Keratinocyte (primary cell): ENCODE results near the gene PUDP. TPM values are rescaled to one million over a fixed set of nuclear protein-coding genes. Genes with fewer than 3 reads are reported as not detected.

ENCODE experiments used
- DNase-seq: peaks from one replicate; pipeline ENCODE4 v3.0.0-alpha.2; 2011; ENCODE audit warnings: low read depth, missing footprints, low spot score
- FAIRE-seq: peaks from 2 replicates; lab custom pipeline; 2011; peaks lifted over from hg19 to GRCh38; lab: Jason Lieb, UNC
- H2AFZ ChIP-seq: 2 replicates; pipeline ENCODE4 v1.6.0; 2012; ENCODE audit warnings: low read length, control low read depth, inconsistent platforms; ENCODE audit not compliant: control insufficient read depth
- H3K27ac ChIP-seq: 2 replicates; pipeline ENCODE4 v1.5.1; 2011; ENCODE audit warnings: low read length; ENCODE audit not compliant: control insufficient read depth, insufficient read depth
- H3K27me3 ChIP-seq: 3 replicates; pipeline ENCODE4 v1.6.0; 2011; ENCODE audit warnings: low read length; ENCODE audit not compliant: control insufficient read depth, insufficient read depth; ENCODE audit errors: extremely low read depth
- H3K36me3 ChIP-seq, 2 experiments: 2 replicates in 1 of 2; 3 replicates in 1 of 2; pipeline ENCODE4 v1.5.1; 2011; ENCODE audit warnings: low read length in 2 of 2, mild to moderate bottlenecking in 1 of 2; ENCODE audit not compliant: control insufficient read depth in 2 of 2, insufficient read depth in 2 of 2; ENCODE audit errors: extremely low read depth in 1 of 2
- H3K4me1 ChIP-seq: 3 replicates; pipeline ENCODE4 v1.5.1; 2011; ENCODE audit warnings: low read length; ENCODE audit not compliant: control insufficient read depth, insufficient read depth; ENCODE audit errors: extremely low read depth
- H3K4me2 ChIP-seq: 3 replicates; pipeline ENCODE4 v1.6.0; 2011; ENCODE audit warnings: low read depth, low read length; ENCODE audit not compliant: control insufficient read depth, insufficient read depth; ENCODE audit errors: extremely low read depth
- H3K4me3 ChIP-seq, 3 experiments: fragments of 200-600 bp in 1 of 3; sonication (generic) in 1 of 3; 2 replicates in 2 of 3; 3 replicates in 1 of 3; pipeline ENCODE4 v1.5.1; 2011 to 2016; ENCODE audit warnings: low read length in 3 of 3, mild to moderate bottlenecking in 3 of 3, control low read depth in 2 of 3, inconsistent platforms in 1 of 3, low read depth in 1 of 3, mixed read lengths in 1 of 3, mixed run types in 1 of 3, moderate library complexity in 1 of 3; ENCODE audit not compliant: control insufficient read depth in 2 of 3, insufficient read depth in 2 of 3; ENCODE audit errors: extremely low read depth in 1 of 3
- H3K79me2 ChIP-seq: 2 replicates; pipeline ENCODE4 v1.6.0; 2012; ENCODE audit warnings: low read length; ENCODE audit not compliant: control insufficient read depth, insufficient read depth
- H3K9ac ChIP-seq: 3 replicates; pipeline ENCODE4 v1.6.0; 2011; ENCODE audit warnings: low read length; ENCODE audit not compliant: control insufficient read depth, insufficient read depth; ENCODE audit errors: extremely low read depth
- H3K9me1 ChIP-seq: 3 replicates; pipeline ENCODE4 v1.6.0; 2011; ENCODE audit warnings: low read length; ENCODE audit not compliant: control insufficient read depth, insufficient read depth; ENCODE audit errors: extremely low read depth
- H3K9me3 ChIP-seq: 2 replicates; pipeline ENCODE4 v1.5.1; 2012; ENCODE audit warnings: low read depth, low read length; ENCODE audit not compliant: control insufficient read depth
- H4K20me1 ChIP-seq: 3 replicates; pipeline ENCODE4 v1.6.0; 2011; ENCODE audit warnings: low read length; ENCODE audit not compliant: control insufficient read depth, insufficient read depth; ENCODE audit errors: extremely low read depth
- CTCF ChIP-seq, 3 experiments: IDR thresholded peaks in 1 of 3; conservative IDR thresholded peaks in 1 of 3; optimal IDR thresholded peaks in 1 of 3; 2 replicates in 2 of 3; 3 replicates in 1 of 3; pipeline versions ENCODE3 to v1.5.1; 2011; ENCODE audit warnings: low read length in 3 of 3, mild to moderate bottlenecking in 3 of 3, moderate library complexity in 2 of 3, control low read depth in 1 of 3, inconsistent platforms in 1 of 3; ENCODE audit not compliant: insufficient read depth in 2 of 3; ENCODE audit errors: extremely low read depth in 1 of 3
- EZH2 ChIP-seq: IDR thresholded peaks from one replicate; pipeline ENCODE4 v1.6.1; 2012; ENCODE audit warnings: inconsistent platforms, mild to moderate bottlenecking, low read length, moderate library complexity
- dilution Hi-C: fragments of 300-500 bp; cut with MboI; formaldehyde crosslinking; loops from one replicate; pipeline ENCODE4 v1.7.0; 2020; ENCODE audit warnings: low sequenced_read_pairs; ENCODE audit not compliant: extremely low pct_ligation_motif_present
- polyA plus RNA-seq, 5 experiments: library from polyadenylated mRNA; depleted of rRNA in 3 of 5; stranded (reverse) in 3 of 5; stranded (forward) in 1 of 5; unstranded in 1 of 5; fragments of >200 nt; gene quantifications; 1 replicate in 1 of 5; 2 replicates in 3 of 5; 3 replicates in 1 of 5; pipeline versions ENCODE4 v1.2.1 to v1.2.3, GENCODE V29; 2011 to 2012; ENCODE audit warnings: missing spikeins in 2 of 5, low read depth in 1 of 5, low replicate concordance in 1 of 5

PUDP gene
- polyA plus RNA-seq, 1 donor (not counting 4 experiments of a cell fraction or from before 2014, with no cell fraction given) = 48.0 TPM

- no peak overlapping the region for H2AFZ ChIP-seq
- H3K9me1 ChIP-seq = no peaks in the 10 kb centered on the region
- H3K27ac ChIP-seq = no peak overlapping the region
- no peak overlapping the region for H3K4me2 ChIP-seq
- dilution Hi-C loops = no loop called here
- peaks cover 7% of the 10 kb centered on the region for H3K79me2 ChIP-seq
- TF ChIP-seq EZH2 (no peak), CTCF (optimal IDR thresholded peaks at IDR 0.05 in 1 of 3, IDR thresholded peaks at IDR 0.05 in 1 of 3, conservative IDR thresholded peaks at IDR 0.05 in 1 of 3; ENCODE audit: extremely low read depth in 1 of 3, insufficient read depth in 2 of 3, low read length in 3 of 3) (no peak)
- FAIRE-seq (no peak), DNase-seq (no peak)
- no peak overlapping the region for H3K9ac ChIP-seq
- no peak overlapping the region for H3K4me3 ChIP-seq
- H3K27me3 ChIP-seq = no peaks in the 10 kb centered on the region
- no peaks in the 10 kb centered on the region for H3K9me3 ChIP-seq
- no peaks in the 10 kb centered on the region for H3K4me1 ChIP-seq
- H3K36me3 ChIP-seq = peaks cover 0 to 4% of the 10 kb centered on the region in 2 experiments
- H4K20me1 ChIP-seq = no peaks in the 10 kb centered on the region
Observed at GRCh38 chrX:7062903-7063302, 85.0 kb downstream of the PUDP start.

- FAIRE-seq (no peak), DNase-seq (no peak)
- Histone ChIP-seq H4K20me1 (no peaks in the 10 kb centered on the region), H3K9me3 (no peaks in the 10 kb centered on the region), H3K36me3 (peaks cover 4 to 5% of the 10 kb centered on the region in 2 experiments), H3K79me2 (peaks cover 5% of the 10 kb centered on the region), H3K4me3 (no peak overlapping the region), H3K27ac (no peak overlapping the region), H3K4me1 (no peaks in the 10 kb centered on the region), H3K27me3 (no peaks in the 10 kb centered on the region), H2AFZ (no peak overlapping the region), H3K4me2 (no peak overlapping the region), H3K9ac (no peak overlapping the region), H3K9me1 (no peaks in the 10 kb centered on the region)
- dilution Hi-C loops = no loop called here
- TF ChIP-seq CTCF (optimal IDR thresholded peaks at IDR 0.05 in 1 of 3, IDR thresholded peaks at IDR 0.05 in 1 of 3, conservative IDR thresholded peaks at IDR 0.05 in 1 of 3; ENCODE audit: extremely low read depth in 1 of 3, insufficient read depth in 2 of 3, low read length in 3 of 3) (no peak), EZH2 (no peak)
Observed at GRCh38 chrX:7062276-7062675, 85.7 kb downstream of the PUDP start.
